Prostate gland (tissue), 2 donors: Measurements from ENCODE around the gene ARHGEF11.
"Not testable (repeated sequence)": the region's sequence is repeated elsewhere in the genome, so short reads cannot be mapped to it uniquely, and the experiment has no call there.

Source experiments
- POLR2A ChIP-seq: fragments of 450-650 bp; IDR thresholded peaks from one replicate; pipeline ENCODE4 v1.6.1; 2016; ENCODE audit warnings: antibody characterized with exemption, mild to moderate bottlenecking
- TF ChIP-seq, protein P1 (sequence below), 4 experiments: fragments of 200-600 bp in 2 of 4; fragments of 450-650 bp in 2 of 4; sonication (generic) in 2 of 4; IDR thresholded peaks; 1 replicate in 3 of 4; 2 replicates in 1 of 4; pipeline ENCODE4 v1.5.1; 2016 to 2019; ENCODE audit warnings: antibody characterized with exemption in 4 of 4, mild to moderate bottlenecking in 2 of 4, moderate library complexity in 2 of 4

DNA sequence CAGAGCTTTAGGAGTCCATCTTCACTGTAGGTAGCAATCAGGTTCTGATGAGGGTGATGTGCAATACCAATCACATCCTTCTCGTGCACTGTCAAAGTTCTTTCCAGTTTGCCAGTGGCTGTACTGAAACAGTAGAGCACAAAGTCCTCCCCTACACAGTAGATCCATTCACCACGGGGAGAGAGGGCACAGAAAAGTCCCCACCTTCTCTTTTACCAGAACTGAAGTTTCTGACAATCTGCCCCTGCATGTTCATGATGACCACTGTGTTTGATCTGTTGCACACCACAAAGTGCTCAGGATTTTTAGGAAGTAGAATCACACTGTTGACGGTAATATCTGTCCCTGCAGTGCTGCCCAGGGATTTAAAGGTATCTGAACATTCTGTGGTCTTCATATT is 13.7 kb upstream of the ARHGEF11 start:
- TF ChIP-seq, protein P1, sequence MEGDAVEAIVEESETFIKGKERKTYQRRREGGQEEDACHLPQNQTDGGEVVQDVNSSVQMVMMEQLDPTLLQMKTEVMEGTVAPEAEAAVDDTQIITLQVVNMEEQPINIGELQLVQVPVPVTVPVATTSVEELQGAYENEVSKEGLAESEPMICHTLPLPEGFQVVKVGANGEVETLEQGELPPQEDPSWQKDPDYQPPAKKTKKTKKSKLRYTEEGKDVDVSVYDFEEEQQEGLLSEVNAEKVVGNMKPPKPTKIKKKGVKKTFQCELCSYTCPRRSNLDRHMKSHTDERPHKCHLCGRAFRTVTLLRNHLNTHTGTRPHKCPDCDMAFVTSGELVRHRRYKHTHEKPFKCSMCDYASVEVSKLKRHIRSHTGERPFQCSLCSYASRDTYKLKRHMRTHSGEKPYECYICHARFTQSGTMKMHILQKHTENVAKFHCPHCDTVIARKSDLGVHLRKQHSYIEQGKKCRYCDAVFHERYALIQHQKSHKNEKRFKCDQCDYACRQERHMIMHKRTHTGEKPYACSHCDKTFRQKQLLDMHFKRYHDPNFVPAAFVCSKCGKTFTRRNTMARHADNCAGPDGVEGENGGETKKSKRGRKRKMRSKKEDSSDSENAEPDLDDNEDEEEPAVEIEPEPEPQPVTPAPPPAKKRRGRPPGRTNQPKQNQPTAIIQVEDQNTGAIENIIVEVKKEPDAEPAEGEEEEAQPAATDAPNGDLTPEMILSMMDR (IDR thresholded peaks at IDR 0.05), result not testable (repeated sequence)
- TF ChIP-seq POLR2A, result not testable (repeated sequence)
